ENCODE data around the gene UMAD1.

DNA sequence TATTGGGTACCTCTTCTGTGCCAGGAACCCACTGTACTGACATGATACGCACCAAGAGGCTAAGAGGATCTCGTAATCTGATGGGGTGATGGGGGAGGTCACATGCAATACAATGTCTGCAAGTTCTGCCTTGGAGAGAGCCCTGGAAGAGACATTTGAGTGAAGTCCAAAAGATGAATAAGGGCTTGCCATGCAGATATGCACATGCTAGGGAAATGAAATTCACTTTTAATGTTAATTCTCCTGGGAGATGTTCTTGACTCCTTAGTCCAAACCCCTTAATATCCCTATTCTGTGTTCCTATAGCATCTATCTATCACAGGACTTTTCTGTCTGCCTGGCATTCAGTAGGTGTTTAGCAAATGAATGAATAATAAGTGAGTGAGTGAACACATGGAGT, 274.0 kb downstream of the UMAD1 start:
- no peak for TF ChIP-seq GATA3 (IDR thresholded peaks at IDR 0.05; ENCODE audit: low read depth, low read length)
- TF ChIP-seq GATA2 (IDR thresholded peaks at IDR 0.05; ENCODE audit: low read depth, low read length), result no peak

Data from SH-SY5Y (cell line).